Activated naive CD4-positive, alpha-beta T cell (primary cell): ENCODE results near the gene RAB37.
A peak's percentile ranks its signal among the peaks of the same experiment; 100 is the strongest.

Source experiments
- DNase-seq, 4 experiments: peaks; one replicate each; lab custom pipeline; 2025; lab: John Stamatoyannopoulos, UW

The RAB37 gene

DNA sequence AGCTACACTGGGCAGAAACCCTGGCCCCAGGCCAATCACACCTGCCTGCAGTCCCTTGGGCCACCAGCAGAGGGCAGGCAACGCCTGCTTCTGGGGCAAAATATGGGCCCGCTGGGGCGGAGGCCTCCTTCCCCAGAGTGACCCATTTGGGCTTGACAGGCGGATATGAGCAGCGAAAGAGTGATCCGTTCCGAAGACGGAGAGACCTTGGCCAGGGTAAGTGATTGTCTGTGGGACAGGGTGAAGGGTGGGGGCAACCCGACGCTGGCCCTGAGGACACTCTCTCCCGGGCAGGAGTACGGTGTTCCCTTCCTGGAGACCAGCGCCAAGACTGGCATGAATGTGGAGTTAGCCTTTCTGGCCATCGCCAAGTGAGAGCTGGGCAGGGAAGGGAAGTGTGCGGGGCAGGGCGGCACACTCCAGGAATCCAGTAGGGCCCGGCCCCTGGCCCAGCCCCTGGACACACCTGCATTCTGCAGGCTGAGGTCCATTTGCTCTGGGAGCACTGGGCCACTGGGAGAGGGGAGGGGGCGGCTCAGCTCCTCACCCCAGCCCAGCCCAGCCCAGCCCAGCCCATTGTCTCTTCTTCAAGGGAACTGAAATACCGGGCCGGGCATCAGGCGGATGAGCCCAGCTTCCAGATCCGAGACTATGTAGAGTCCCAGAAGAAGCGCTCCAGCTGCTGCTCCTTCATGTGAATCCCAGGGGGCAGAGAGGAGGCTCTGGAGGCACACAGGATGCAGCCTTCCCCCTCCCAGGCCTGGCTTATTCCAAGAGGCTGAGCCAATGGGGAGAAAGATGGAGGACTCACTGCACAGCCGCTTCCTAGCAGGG lies 7.9 kb downstream of the RAB37 start:
- peak; percentile 76 to 80 (median 78) for DNase-seq

DNA sequence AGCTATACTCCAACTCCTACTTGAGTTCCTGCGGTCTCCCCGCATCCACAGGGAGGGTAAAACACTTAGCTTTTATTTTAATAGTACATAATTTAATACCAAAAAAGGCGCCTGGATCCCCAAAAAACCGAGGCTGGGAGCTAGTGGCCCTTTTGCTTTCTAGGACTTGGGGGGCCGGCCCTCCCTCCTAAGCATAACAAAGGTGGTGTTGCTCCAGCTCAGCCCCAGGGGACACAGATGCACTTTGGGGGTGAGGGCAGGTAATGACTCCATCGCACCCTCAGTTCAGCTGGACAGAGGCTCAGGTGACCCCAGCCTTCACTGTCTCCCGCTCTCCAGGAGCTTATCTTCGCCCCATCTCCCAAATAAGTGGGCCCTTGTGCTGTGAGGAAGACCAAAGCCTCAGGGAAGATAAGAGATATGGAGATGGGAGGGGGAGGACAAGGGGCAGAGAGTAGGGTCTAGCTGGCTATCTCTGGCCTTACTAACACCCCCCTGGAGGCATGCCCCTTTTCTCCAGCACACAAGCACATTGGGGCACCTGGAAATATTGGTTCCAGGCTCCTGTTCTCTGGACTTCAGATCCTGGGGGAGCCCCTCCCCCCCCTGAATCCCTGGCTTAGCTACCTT lies 8.6 kb downstream of the RAB37 start:
- no peak for DNase-seq

DNA sequence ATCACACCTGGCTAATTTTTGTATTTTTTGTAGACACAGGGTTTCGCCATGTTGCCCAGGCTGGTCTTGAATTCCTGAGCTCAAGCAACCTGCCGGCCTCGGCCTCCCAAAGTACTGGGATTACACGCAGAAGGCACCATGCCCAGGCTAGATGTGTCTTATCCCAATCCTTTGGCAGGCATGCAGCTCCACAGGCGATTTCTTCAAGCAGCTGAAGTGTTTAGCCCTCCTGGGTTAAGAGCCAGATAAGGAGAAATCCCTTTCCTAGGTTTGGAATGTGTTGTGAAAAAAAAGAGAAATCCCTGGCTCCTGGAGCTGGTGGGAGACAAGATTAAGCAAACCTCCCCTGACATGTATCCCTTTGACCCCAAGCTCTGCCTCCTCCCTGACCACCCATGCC lies 9.3 kb downstream of the RAB37 start:
- no peak for DNase-seq

DNA sequence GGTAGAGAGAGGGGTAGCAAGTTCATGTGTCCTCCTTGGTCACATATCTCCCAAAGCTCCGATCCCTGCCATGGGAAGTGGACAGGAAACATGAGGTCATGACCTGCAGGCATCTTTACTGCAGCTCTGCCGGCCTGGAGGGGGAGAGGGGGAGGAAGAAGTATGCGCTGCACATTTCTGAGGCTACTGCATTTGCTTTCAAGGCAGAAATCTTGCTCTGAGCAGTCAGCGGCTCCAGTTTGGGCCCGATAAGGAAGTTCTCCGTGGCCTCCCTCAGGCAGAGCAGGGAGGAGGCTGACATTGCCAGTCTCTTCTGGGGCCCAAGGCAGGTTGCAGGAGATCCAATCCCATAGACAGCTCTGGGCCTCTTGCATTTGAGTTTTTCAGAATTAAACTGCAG lies 9.9 kb downstream of the RAB37 start:
- no peak for DNase-seq

DNA sequence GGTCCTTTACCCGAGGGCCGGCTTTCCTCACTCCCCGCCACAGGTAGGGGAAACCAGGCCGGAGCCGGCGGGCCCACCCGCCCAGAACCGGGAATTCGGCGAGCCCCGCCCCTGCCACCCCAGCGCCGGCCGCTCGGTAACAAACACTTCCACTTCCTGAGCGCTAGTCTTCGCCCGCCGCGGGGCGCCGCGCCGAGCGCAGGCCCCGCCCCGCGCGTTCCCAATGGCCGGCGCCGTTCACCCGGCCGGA lies 11.1 kb downstream of the RAB37 start:
- no peak for DNase-seq

DNA sequence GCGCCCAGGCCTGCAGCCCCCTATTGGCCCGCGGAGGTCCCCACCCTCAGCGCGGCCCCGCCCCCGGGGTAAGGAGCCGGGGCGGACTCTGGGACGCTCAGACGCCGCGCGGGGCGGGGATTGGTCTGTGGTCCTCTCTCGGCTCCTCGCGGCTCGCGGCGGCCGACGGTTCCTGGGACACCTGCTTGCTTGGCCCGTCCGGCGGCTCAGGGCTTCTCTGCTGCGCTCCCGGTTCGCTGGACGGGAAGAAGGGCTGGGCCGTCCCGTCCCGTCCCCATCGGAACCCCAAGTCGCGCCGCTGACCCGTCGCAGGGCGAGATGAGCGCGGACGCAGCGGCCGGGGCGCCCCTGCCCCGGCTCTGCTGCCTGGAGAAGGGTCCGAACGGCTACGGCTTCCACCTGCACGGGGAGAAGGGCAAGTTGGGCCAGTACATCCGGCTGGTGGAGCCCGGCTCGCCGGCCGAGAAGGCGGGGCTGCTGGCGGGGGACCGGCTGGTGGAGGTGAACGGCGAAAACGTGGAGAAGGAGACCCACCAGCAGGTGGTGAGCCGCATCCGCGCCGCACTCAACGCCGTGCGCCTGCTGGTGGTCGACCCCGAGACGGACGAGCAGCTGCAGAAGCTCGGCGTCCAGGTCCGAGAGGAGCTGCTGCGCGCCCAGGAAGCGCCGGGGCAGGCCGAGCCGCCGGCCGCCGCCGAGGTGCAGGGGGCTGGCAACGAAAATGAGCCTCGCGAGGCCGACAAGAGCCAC lies 11.6 kb downstream of the RAB37 start, which contains the start of gene NHERF1:
Gene NHERF1, plus strand, starts transcription at position 100 of the 750 bp plus-strand sequence. Its CDS starts 219 bp downstream, at position 319.
- peak; percentile 71 to 94 (median 82) for DNase-seq

DNA sequence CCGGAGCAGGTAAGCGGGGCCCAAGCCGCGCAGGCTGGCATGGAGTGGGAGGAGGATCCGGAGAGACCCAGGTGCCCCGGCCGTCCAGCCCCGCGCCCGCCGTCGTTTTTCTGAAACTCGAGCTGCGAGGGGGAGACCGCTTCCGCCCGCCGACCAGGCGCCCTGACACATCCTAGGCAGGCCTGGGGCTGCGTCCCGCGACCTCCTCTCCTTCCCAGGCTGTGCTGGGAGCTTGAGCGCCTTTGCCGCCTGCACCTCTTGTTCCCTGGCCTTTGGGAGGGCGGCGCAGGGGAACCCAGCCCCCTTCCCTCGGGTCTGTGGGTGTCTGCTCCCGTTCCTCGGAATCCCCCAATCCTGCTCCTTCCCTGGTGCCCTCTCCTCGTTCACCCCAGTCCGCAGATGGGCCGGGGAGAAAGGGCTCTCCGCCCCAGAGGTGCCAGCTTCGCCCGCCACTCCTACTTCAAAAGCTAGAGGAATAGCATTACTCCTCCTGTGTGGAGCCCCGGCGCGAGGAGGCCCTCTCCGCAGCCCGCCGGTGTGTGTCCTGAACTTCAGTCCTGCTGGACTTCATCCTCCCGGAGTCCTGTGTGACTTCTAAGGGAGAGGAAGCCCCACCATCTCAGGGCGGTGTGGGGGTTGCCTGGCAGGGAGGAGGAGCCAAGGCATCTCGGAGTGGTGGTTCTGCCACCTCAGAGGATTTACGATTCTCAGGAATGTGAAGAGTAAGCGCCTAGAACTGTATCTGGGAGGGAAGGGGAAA lies 12.4 kb downstream of the RAB37 start:
- peak in 2 of 4 experiments; percentile 33 to 48 for DNase-seq

DNA sequence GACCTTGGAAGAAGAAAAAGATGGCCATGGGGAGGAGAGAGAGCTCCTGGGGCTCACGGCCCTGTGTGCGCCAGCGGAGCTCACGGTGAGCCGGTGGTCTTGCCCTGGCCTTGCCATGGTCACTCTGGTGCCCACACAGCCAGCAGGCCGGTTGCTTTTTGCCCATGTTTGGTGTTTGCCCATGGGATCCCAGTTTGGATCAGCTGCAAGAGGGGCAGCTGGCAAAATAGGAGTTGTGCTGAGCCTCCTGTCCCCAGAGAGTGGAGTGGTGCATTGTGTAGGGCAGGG lies 12.9 kb downstream of the RAB37 start:
- DNase-seq = no peak

DNA sequence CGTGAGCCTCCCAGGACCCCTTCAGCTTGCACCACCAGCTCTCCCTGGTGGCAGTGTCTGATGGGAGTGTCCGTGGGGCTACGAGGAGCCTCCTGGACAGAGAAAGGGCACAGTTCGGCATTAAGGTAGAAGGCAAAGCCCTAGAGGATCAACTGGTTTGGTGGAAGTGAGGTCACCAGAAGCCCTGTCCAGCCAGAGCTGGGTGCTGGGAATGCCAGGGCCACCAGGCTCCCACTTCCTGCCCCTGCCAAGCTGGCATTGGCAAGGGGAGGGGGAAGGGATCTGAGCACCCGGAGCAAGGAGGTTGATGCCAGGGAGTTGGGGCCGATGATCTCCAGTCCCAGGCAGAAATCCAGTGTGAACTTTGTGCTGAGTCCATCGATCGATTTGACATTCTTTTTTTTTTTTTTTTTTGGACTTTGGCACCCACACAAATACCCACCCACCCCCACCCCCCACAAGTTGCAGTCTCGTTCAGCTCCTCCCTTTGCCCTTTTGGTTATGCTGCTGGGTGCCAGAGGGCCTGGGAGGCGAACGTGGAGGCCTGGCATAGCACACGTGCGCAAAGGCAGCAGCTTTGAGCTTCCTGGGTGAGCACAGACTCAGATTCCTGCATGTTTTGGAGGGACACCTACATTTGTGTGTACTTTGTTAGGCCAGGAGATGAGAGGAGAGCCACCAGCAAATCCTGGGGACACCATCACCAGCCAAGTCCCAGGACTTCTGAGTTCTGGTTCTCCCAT lies 13.4 kb downstream of the RAB37 start:
- DNase-seq = no peak

DNA sequence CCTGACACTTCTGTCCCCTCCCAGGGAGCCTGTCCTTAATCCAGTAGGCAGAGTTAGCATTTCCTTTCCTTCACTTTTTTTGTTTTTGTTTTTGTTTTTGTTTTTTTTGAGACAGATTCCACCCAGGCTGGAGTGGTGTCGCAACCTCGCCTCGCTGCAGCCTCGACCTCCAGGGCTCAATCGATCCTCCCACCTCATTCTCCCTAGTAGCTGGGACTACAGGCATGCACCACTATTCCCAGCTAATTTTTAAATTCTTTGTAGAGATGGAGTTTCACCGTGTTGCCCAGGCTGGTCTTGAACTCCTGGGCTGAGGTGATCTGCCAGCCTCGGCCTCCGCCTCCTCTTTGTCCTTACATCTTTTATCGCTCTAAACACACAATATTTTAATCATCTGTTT lies 15.4 kb downstream of the RAB37 start:
- DNase-seq = no peak

DNA sequence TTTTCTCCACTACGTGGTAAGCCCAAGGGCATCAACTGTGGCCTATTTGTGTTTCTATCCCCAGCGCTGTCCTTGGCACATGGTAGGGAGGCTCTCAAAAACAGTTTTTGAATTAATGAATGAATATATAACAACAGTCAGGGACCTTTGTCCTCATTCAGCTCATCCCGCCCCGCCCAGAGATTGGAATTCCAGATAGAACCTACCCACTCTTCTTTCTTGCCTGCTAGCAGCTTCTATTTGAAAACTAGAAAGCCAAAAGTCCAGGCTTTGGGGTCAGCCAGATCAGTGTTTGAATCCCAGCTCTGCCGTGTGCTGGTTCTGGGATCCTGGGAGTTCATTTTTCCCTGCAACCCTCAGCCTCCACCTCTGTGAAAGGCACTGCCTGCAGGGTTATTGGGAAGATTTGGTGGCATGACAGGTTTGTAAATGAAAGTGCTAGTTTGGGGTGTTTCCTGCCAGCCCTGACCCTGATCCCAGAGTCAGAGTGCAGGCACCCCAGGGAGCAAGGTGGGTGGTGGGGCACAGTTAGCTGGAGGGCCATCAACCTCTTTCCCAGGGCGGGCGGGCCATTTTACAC lies 15.9 kb downstream of the RAB37 start:
- no peak for DNase-seq

DNA sequence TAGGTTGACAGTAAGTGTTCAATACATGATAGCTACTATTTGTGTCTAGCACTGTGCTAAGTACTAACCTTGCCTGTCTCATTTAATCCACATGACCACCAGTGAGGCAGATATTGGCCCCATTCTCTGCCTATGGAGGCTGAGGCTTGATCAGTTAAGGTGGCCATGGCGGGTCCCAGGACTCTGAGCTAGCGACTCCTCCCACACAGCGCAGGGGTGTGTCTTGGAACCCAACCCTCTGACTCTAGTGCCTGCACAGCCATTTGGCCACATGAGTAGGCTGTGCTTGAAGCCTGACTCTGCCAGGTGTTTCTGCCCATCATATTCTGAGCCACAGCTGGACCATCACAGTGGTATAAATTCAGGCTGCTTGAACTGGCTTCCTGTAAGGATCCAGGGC lies 17.8 kb downstream of the RAB37 start:
- no peak for DNase-seq

DNA sequence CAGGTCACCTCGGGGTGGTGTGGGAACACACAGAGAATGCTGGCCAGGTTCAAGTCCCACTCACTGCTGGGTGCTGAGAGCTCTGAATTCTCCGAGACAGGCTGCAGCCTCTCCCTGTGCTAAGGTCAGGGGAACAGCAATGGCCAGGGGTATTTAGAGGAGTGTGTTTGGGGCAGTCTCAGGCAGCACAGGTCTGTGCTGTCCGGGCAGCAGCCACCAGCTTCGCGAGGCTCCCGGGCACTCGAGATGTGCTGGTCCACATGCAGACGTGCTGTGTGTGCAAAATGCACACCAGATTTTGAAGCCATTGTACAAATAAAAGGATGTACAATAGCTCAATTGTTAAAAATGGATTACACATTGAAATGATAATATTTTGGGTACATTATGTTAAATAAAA lies 18.5 kb downstream of the RAB37 start:
- no peak for DNase-seq

DNA sequence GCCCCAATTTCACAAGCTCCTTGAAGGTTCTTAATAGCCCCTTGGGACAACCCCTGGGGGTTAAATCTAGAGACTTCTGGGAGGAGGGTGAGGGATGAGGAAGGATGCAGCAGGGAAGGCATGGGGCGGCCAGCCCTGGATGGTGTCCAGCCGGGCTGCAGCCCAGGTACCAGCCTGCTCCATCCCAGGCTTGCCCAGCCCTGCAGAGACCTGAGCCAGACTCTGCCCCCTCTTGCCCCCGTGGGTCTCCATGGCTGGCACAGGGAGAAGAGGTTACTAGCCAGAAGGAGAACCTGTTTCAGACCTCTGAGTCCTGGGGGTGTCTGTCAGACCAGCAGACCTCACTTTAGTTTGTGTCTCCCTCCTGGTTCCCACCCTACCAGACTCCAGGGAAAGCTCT lies 19.8 kb downstream of the RAB37 start:
- DNase-seq = no peak

DNA sequence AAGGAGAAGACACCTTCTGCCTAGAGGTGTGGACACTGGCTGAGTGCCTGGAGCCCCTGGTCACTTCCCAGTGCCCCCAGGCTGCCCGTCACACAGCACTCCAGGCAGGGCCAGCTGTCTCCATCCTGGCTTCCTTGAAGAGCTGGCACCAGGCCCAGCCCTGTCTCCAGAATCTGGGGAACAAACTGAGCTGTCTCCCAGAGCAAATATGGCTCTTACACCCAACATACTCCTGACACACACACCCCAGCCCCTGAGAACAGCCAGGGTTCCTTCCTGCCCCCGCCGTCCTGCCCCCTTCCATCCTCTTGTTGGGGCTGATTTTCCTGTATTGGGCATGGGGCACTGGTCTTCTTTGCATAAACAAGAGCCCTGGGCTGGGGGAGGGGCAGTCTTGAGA lies 20.4 kb downstream of the RAB37 start:
- no peak for DNase-seq

DNA sequence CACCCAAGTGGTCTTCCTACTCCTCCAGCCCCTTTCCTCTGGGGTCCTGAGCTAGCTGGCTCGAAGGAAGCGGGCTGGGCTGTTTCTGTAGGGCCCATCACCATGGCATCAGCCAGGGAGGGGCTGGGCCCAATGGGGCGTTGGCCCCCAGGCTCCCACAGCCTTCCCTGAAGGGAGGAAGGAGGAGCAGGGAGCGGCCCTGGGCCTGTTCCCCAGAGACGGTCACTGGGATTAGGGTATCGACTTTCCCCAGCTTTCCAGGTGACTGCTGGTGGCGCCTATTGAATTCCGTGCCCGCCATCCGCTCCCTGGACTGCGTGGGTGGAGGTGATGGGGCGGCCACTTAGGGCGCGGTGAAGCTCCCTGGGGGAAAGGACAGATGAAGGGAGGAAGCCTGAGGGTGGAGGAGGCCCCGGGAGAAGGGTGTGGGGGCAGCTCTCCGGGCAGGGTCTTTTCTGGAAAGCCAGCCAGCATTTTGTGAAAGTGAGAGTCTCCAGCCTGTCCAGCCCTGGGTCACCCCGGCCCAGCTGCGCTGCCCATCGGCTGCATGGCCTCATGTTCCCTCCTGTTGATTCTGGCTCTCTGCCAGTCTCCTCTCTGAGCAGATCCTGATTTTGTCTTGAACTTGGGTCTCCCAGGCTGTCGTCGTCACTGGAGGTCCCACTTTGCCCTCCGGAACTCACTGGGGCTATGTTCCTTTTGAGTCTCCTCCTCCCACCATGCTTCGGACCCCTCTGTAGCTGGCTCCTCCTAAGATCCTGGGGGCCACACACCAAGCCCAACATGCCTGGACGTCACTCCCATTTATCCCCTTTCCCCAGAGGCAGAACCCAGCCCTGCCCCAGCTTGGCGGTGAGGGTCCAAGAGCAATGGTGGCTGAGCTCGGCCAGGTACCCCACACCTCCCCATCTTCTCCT lies 21.1 kb downstream of the RAB37 start:
- no peak for DNase-seq

DNA sequence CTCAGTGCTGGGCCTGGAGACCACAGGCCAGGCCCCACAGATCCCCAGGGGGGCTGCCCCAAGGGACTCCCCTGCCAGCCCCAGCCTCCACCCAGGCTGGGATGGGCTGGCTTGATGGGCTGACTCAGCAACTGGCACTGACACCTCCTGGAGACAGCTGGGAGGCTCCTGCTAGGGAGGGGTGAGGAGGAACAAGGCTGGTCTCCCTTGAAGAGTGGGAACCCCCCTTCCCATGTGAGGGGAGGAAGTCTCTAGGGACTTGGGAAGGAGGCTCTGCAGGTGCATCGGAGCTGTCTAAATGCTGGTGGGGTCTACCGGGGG lies 21.8 kb downstream of the RAB37 start:
- DNase-seq = no peak

DNA sequence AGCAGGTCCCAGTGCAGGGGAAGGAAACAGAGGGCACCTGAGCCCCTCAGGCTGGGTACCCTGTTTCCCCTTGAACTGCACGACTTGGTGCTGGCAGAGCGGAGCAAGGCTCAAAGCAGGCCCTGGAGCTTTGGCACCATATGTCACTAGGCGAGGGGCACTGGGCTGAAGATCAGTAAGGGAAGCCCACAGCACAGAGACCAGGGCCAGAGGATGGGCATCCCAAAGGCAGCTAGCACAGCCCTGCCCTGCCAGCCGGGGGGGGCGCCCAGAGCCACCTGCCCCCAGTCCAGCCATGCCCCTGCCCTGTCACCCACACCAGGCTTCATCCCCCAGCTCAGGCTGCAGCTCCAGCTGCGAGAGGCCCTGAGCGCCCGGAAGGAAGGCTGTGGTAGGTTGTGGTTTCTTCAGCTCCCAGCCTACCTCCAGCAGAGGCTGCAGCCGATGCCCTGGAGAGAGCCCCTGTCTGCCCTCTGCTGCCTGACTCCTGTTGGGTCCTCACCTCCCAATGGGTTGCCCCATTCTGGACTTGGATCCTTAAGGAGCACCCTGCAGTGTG lies 22.3 kb downstream of the RAB37 start:
- DNase-seq = peak in 2 of 4 experiments; percentile 25 to 33

DNA sequence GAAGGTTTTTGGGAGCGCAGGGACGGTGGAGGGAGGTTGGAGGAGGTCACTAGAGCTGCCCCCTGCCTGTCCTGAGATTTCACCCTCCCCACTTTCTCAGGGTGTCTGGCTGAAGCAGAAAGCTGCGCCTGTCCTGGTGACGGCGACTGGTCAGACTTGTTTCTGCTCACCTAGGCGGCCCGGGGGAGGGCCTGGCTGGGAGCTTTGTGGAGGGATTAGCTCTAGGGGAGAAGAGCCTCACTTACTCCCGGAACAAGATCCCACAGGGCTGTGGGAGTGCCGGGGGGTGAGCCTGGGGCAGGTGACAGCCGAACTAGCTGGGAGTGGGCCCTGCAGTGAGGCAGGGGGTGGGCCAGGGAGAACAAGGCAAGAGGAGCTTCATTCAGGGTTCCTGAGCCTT lies 22.9 kb downstream of the RAB37 start:
- no peak for DNase-seq

DNA sequence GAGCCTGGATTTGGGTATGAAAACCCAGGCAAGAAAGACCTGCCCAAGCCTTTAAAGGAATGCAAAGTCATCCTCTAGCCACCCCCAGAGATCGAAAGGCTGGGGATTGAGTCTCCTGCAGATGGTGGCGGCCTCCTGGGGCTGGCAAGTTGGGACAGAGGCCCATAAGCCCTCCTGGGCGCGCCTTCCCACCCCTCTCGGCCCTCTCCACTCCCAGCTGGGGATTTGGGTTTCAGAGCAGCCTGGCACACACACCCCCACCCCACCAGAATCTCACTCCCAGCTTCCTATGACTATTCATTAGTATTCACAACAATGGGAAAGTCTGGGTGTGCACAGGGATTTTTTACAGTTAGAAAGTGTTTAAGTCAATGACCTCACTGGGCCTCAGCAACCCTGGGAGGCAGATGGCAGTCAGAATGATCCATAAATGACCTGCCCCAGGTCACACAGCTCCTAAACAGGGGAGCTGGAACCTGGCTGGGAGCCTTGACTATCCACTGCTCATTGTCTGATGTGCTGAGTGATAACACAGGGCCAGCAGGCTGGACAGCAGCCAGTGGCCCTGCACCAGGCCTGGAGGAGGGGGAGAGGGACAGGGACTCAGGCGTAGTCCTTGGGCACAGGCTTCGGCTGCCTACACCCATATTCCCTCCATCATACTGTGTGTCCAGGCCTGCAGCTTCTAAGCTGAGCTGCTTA lies 23.5 kb downstream of the RAB37 start:
- no peak for DNase-seq
